Osteoblast (primary cell): Measurements from ENCODE around the gene S100A8. TPM values are rescaled to one million over a fixed set of nuclear protein-coding genes. Genes with fewer than 3 reads are reported as not detected.

Experiments used
- DNase-seq: peaks from one replicate; pipeline ENCODE4 v3.0.0; 2011; ENCODE audit warnings: low spot score, mixed read lengths; ENCODE audit not compliant: insufficient read length; ENCODE audit errors: missing footprints
- H2AFZ ChIP-seq: 2 replicates; pipeline ENCODE4 v1.6.0; 2011; ENCODE audit warnings: mild to moderate bottlenecking, low read length
- H3K27ac ChIP-seq: 2 replicates; pipeline ENCODE4 v1.5.1; 2011; ENCODE audit warnings: mild to moderate bottlenecking, low read depth, low read length, moderate library complexity
- H3K27me3 ChIP-seq: 2 replicates; pipeline ENCODE4 v1.6.0; 2012; ENCODE audit warnings: mild to moderate bottlenecking, control low read depth, inconsistent platforms, low read length, moderate library complexity; ENCODE audit not compliant: insufficient read depth
- H3K36me3 ChIP-seq: 2 replicates; pipeline ENCODE4 v1.5.1; 2011; ENCODE audit warnings: mild to moderate bottlenecking, low read length, control low read depth, moderate library complexity; ENCODE audit not compliant: insufficient read depth
- H3K4me1 ChIP-seq: 2 replicates; pipeline ENCODE4 v1.5.1; 2011; ENCODE audit warnings: mild to moderate bottlenecking, low read length, control low read depth, moderate library complexity; ENCODE audit not compliant: insufficient read depth
- H3K4me2 ChIP-seq: 2 replicates; pipeline ENCODE4 v1.6.0; 2011; ENCODE audit warnings: mild to moderate bottlenecking, low read length; ENCODE audit not compliant: insufficient read depth
- H3K4me3 ChIP-seq: fragments of 200-600 bp; sonication (generic); 3 replicates; pipeline ENCODE4 v1.5.1; 2012; ENCODE audit warnings: mild to moderate bottlenecking, low read length, inconsistent platforms; ENCODE audit not compliant: insufficient read depth
- H3K79me2 ChIP-seq: 2 replicates; pipeline ENCODE4 v1.6.0; 2012; ENCODE audit warnings: mild to moderate bottlenecking, low read length, control low read depth, inconsistent platforms; ENCODE audit not compliant: insufficient read depth
- H3K9me3 ChIP-seq: 2 replicates; pipeline ENCODE4 v1.5.1; 2011; ENCODE audit warnings: low read depth, low read length, control low read depth
- H4K20me1 ChIP-seq: 2 replicates; pipeline ENCODE4 v1.6.0; 2012; ENCODE audit warnings: mild to moderate bottlenecking, low read length, control low read depth; ENCODE audit not compliant: insufficient read depth
- total RNA-seq: library from RNA; depleted of rRNA; stranded (reverse); fragments of >200 nt; gene quantifications from 2 replicates; pipeline ENCODE4 v1.2.3, GENCODE V29; 2012
- TF ChIP-seq, protein P1 (sequence below): IDR thresholded peaks from 2 replicates; pipeline ENCODE4 v1.5.1; 2011; ENCODE audit warnings: mild to moderate bottlenecking, low read depth, low read length, moderate library complexity; ENCODE audit errors: extremely low read depth

S100A8 gene
- not detected in 2 replicates for total RNA-seq

DNA sequence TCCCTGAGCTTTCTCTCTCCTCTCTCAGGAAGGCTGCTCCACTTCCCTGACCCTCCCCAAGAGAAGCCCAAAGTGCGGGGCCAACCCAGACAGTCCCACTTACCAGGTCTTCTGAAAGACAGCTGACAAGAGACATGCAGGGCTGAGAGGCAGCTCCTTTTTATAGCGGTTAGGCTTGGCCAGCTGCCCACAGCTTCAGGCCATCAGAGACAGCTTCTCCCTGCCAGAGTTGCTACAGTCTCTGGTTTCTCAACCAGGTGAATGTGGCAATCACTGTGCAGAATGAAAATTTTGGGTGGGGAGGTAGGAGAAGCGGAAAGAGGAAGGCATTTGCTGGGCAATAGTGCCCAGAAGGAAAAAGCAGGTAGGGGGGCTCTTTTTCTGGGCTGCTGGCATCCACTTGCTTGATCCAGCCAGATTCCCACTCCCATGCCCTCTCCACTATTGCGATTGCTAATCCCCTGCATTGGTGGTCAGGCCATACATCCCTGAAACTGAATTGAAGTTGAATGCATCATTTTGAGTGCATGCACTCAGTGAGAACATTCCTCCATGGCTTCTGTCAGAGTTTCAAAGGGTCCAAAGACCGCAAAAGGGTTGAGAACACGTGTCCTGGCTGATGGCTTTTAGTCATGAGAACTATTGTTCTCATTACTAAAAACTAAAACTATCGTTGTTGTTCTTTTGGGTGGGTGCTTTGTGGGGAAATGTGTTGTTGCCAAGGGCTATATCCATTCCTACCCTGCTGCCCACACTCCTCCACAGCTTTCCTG is at the start of gene S100A8:
S100A8 (minus strand) TSS at position 136 of the 773 bp plus-strand sequence. CDS start 538 bp downstream, outside the sequence.
- Histone ChIP-seq H3K36me3 (no peaks in the 10 kb centered on the region), H3K4me1 (no peaks in the 10 kb centered on the region), H3K27me3 (peaks cover 4% of the 10 kb centered on the region), H3K79me2 (no peaks in the 10 kb centered on the region), H2AFZ (no peak within 1 kb of the TSS), H3K27ac (no peak within 1 kb of the TSS), H3K9me3 (no peaks in the 10 kb centered on the region), H4K20me1 (no peaks in the 10 kb centered on the region), H3K4me2 (no peak within 1 kb of the TSS), H3K4me3 (no peak within 1 kb of the TSS)
- TF ChIP-seq, protein P1, sequence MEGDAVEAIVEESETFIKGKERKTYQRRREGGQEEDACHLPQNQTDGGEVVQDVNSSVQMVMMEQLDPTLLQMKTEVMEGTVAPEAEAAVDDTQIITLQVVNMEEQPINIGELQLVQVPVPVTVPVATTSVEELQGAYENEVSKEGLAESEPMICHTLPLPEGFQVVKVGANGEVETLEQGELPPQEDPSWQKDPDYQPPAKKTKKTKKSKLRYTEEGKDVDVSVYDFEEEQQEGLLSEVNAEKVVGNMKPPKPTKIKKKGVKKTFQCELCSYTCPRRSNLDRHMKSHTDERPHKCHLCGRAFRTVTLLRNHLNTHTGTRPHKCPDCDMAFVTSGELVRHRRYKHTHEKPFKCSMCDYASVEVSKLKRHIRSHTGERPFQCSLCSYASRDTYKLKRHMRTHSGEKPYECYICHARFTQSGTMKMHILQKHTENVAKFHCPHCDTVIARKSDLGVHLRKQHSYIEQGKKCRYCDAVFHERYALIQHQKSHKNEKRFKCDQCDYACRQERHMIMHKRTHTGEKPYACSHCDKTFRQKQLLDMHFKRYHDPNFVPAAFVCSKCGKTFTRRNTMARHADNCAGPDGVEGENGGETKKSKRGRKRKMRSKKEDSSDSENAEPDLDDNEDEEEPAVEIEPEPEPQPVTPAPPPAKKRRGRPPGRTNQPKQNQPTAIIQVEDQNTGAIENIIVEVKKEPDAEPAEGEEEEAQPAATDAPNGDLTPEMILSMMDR = no peak
- DNase-seq = no peak

DNA sequence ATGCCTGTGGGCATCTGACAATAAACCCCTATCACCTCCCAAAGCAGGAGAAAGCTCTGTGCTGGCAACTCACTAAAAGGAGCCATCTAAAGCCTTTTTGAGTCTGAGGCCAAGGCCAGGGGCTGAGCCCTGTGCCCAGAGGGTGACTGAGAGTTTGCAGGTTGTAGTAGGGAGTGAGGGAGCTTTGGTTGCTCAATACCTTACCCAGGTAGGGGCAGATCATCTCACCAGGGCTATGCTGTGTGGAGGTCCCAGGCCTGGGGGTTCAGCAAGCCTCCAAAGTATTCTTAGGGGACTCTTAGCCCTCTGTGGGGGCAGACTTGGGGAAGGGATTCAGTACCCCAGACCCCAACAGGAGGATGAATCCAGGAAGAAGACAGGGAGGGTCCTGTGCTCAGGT is 48.4 kb upstream of the S100A8 start:
- H3K4me1 ChIP-seq = no peaks in the 10 kb centered on the region
- H3K4me3 ChIP-seq = no peak overlapping the region
- no peak overlapping the region for H2AFZ ChIP-seq
- H3K9me3 ChIP-seq = no peaks in the 10 kb centered on the region
- H4K20me1 ChIP-seq = no peaks in the 10 kb centered on the region
- no peaks in the 10 kb centered on the region for H3K79me2 ChIP-seq
- no peaks in the 10 kb centered on the region for H3K36me3 ChIP-seq
- no peak overlapping the region for H3K4me2 ChIP-seq
- DNase-seq = no peak
- H3K27ac ChIP-seq = no peak overlapping the region
- no peaks in the 10 kb centered on the region for H3K27me3 ChIP-seq
- TF ChIP-seq, protein P1 = no peak

DNA sequence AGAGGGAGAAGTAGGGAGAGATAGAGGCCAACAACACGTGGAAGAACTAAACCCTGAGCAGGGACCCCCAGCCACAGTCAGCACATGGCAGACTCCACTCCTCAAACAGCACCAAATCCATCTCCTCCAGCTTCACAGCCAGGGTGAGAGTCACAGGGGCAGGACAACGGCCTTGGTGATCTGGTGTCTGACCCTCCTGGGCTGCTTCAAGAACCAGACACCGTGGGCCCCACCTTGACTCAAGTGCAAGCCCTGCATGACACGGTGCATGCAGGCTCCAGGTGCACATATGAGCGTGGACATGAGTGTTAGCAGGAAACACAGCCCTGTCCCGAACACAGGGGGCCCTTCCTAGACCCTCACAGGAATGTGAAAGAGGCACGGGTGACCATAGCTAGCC is 47.7 kb upstream of the S100A8 start:
- Histone ChIP-seq H3K4me1 (no peaks in the 10 kb centered on the region), H3K4me3 (no peak overlapping the region)

GRCh38 chr1:153437236-153437635 is 46.4 kb upstream of the S100A8 start:
- Histone ChIP-seq H3K27me3 (no peaks in the 10 kb centered on the region), H3K4me3 (no peak overlapping the region), H3K27ac (no peak overlapping the region), H3K79me2 (no peaks in the 10 kb centered on the region), H3K9me3 (no peaks in the 10 kb centered on the region), H3K36me3 (no peaks in the 10 kb centered on the region), H2AFZ (no peak overlapping the region), H4K20me1 (no peaks in the 10 kb centered on the region), H3K4me1 (no peaks in the 10 kb centered on the region), H3K4me2 (no peak overlapping the region)
- TF ChIP-seq, protein P1 = no peak
- DNase-seq = no peak

More for the DNA sequence above, 47.7 kb upstream of the S100A8 start:
- Histone ChIP-seq H2AFZ (no peak overlapping the region), H3K27ac (no peak overlapping the region), H4K20me1 (no peaks in the 10 kb centered on the region), H3K27me3 (no peaks in the 10 kb centered on the region), H3K79me2 (no peaks in the 10 kb centered on the region), H3K36me3 (no peaks in the 10 kb centered on the region), H3K4me2 (no peak overlapping the region), H3K9me3 (no peaks in the 10 kb centered on the region)
- TF ChIP-seq, protein P1 = no peak
- DNase-seq = no peak
